ENCODE data around the gene CGB7. TPM values are rescaled to one million over a fixed set of nuclear protein-coding genes. Genes with fewer than 3 reads are reported as not detected.

CGB7 gene
- not detected in 2 replicates for total RNA-seq

- intact Hi-C loops (cut with micrococcal nuclease) = loop anchor here (5.0 kb wide), 1 partner anchor 40 kb away; the partner anchor contains the start of gene LHB
These were observed at the start of gene CGB7 for GRCh38 chr19:49057636-49058234. Gene CGB7, minus strand, starts transcription at chr19:49057749. Its CDS starts 2,374 bp downstream, at chr19:49055375.

GRCh38 chr19:49106648-49107135 is 49.1 kb upstream of the CGB7 start:
- intact Hi-C loops (cut with micrococcal nuclease) = loop anchor here (1.0 kb wide), 1 partner anchor 9 kb away; no protein-coding TSS in a partner anchor

GRCh38 chr19:49104229-49104864 is 46.8 kb upstream of the CGB7 start:
- intact Hi-C loops (cut with micrococcal nuclease) = no loop called here

- intact Hi-C loops (cut with micrococcal nuclease) = no loop called here
These were observed 46.0 kb upstream of the CGB7 start for GRCh38 chr19:49103331-49104085.

GRCh38 chr19:49102303-49102702 is 44.8 kb upstream of the CGB7 start:
- intact Hi-C loops (cut with micrococcal nuclease) = no loop called here

GRCh38 chr19:49101160-49101559 is 43.6 kb upstream of the CGB7 start:
- intact Hi-C loops (cut with micrococcal nuclease) = no loop called here

GRCh38 chr19:49098795-49099194 is 41.2 kb upstream of the CGB7 start:
- intact Hi-C loops (cut with micrococcal nuclease) = loop anchor here (2.0 kb wide), 1 partner anchor 16 kb away; the partner anchor contains the start of gene LIN7B

GRCh38 chr19:49097453-49098288 is 40.1 kb upstream of the CGB7 start:
- intact Hi-C loops (cut with micrococcal nuclease) = loop anchor here (1.0 to 2.0 kb wide), 6 partner anchors 9 to 102 kb away; partner anchors contain the start of genes LIN7B and SNRNP70

- intact Hi-C loops (cut with micrococcal nuclease) = no loop called here
These were observed 37.2 kb upstream of the CGB7 start for GRCh38 chr19:49094505-49095482.

GRCh38 chr19:49092686-49093085 is 35.1 kb upstream of the CGB7 start:
- intact Hi-C loops (cut with micrococcal nuclease) = no loop called here

- intact Hi-C loops (cut with micrococcal nuclease) = no loop called here
These were observed 34.0 kb upstream of the CGB7 start for GRCh38 chr19:49091391-49092038.

- intact Hi-C loops (cut with micrococcal nuclease) = loop anchor here (5.0 kb wide), 1 partner anchor 781 kb away; the partner anchor contains the start of gene PNKP
These were observed 28.7 kb upstream of the CGB7 start for GRCh38 chr19:49086296-49086695.

- intact Hi-C loops (cut with micrococcal nuclease) = loop anchor here (1.0 to 5.0 kb wide), 11 partner anchors 11 to 781 kb away; partner anchors contain the start of genes C19orf73, CYTH2, FUZ and GYS1
These were observed 28.3 kb upstream of the CGB7 start for GRCh38 chr19:49085868-49086232.

- intact Hi-C loops (cut with micrococcal nuclease) = loop anchor here (1.0 to 5.0 kb wide), 11 partner anchors 12 to 782 kb away; partner anchors contain the start of genes C19orf73, CYTH2, FUZ and GYS1
These were observed 27.7 kb upstream of the CGB7 start, which contains the start of gene SNRNP70 for GRCh38 chr19:49085020-49085867. Gene SNRNP70, plus strand, starts transcription at chr19:49085451. Its CDS starts 964 bp downstream, at chr19:49086415.

GRCh38 chr19:49084206-49085019 is 26.9 kb upstream of the CGB7 start:
- intact Hi-C loops (cut with micrococcal nuclease) = loop anchor here (1.0 to 5.0 kb wide), 11 partner anchors 13 to 783 kb away; partner anchors contain the start of genes C19orf73, CYTH2, FUZ and GYS1

GRCh38 chr19:49081273-49081672 is 23.7 kb upstream of the CGB7 start:
- intact Hi-C loops (cut with micrococcal nuclease) = no loop called here

GRCh38 chr19:49080392-49080791 is 22.8 kb upstream of the CGB7 start:
- intact Hi-C loops (cut with micrococcal nuclease) = no loop called here

Data from T-helper 1 cell treated with Interleukin-12 subunit alpha and Interleukin-12 subunit beta and Interleukin-4 antibody, amounts not matched to agents 30 ng/mL and 1 ng/mL, for 36 hours (primary cell).